ENCODE measurements around the gene RAD51B. TPM values are rescaled to one million over a fixed set of nuclear protein-coding genes. Genes with fewer than 3 reads are reported as not detected.

The RAD51B gene
- total RNA-seq, 1 experiment from 2014 or later: 14.2 TPM

DNA sequence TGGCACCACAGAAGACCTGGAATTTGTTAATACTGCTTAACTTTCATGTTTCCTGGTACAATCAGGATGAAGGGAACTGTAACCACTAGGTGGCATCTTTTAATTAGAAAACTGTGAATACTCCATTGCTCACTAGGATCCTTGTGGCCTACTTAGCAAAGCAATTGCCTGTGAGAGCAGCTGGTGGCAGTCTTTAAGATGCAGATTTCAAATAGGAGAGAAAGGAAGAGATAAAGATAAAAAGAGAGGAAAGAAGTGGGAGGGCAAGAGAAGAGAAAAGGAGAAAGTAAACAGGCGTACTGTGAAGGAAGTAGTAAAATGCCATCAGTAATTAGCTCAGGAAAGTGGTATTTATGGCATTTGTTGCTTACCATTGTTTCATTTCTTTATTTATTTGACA lies 114.5 kb downstream of the RAD51B start (continued):
- TF ChIP-seq, protein P1, sequence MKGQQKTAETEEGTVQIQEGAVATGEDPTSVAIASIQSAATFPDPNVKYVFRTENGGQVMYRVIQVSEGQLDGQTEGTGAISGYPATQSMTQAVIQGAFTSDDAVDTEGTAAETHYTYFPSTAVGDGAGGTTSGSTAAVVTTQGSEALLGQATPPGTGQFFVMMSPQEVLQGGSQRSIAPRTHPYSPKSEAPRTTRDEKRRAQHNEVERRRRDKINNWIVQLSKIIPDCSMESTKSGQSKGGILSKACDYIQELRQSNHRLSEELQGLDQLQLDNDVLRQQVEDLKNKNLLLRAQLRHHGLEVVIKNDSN (CRISPR knock-in tag; IDR thresholded peaks at IDR 0.05): no peak
- TF ChIP-seq, protein P2, sequence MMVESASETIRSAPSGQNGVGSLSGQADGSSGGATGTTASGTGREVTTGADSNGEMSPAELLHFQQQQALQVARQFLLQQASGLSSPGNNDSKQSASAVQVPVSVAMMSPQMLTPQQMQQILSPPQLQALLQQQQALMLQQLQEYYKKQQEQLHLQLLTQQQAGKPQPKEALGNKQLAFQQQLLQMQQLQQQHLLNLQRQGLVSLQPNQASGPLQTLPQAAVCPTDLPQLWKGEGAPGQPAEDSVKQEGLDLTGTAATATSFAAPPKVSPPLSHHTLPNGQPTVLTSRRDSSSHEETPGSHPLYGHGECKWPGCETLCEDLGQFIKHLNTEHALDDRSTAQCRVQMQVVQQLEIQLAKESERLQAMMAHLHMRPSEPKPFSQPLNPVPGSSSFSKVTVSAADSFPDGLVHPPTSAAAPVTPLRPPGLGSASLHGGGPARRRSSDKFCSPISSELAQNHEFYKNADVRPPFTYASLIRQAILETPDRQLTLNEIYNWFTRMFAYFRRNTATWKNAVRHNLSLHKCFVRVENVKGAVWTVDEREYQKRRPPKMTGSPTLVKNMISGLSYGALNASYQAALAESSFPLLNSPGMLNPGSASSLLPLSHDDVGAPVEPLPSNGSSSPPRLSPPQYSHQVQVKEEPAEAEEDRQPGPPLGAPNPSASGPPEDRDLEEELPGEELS (CRISPR knock-in tag; IDR thresholded peaks at IDR 0.05): peak; percentile 47; the same call in 1 of the 2 replicates
- TF ChIP-seq CREB1 (CRISPR knock-in tag; IDR thresholded peaks at IDR 0.05) (no peak), NFATC4 (CRISPR knock-in tag; IDR thresholded peaks at IDR 0.05) (no peak), FOXJ3 (CRISPR knock-in tag; IDR thresholded peaks at IDR 0.05; ENCODE audit: borderline replicate concordance) (0 out of 2 replicates have a peak, but pooled peaks have one; percentile 49), SMAD3 (CRISPR knock-in tag; IDR thresholded peaks at IDR 0.05; ENCODE audit: borderline replicate concordance) (no peak), GABPB1 (CRISPR knock-in tag; IDR thresholded peaks at IDR 0.05) (no peak), OVOL2 (CRISPR knock-in tag; IDR thresholded peaks at IDR 0.05; ENCODE audit: borderline replicate concordance) (no peak), MYBL2 (CRISPR knock-in tag; IDR thresholded peaks at IDR 0.05) (no peak), ETV6 (CRISPR knock-in tag; IDR thresholded peaks at IDR 0.05) (peak; percentile 72; the same call in 1 of the 2 replicates), GTF2I (CRISPR knock-in tag; conservative IDR thresholded peaks at IDR 0.05) (no peak), ZNF396 (CRISPR knock-in tag; IDR thresholded peaks at IDR 0.05; ENCODE audit: borderline replicate concordance) (peak; percentile 70; the same call in 1 of the 2 replicates), SP1 (CRISPR knock-in tag; conservative IDR thresholded peaks at IDR 0.05) (0 out of 2 replicates have a peak, but pooled peaks have one; percentile 30), ZNF263 (CRISPR knock-in tag; IDR thresholded peaks at IDR 0.05; ENCODE audit: low read depth) (no peak), RELA (CRISPR knock-in tag; IDR thresholded peaks at IDR 0.05; ENCODE audit: borderline replicate concordance) (no peak), ZNF232 (CRISPR knock-in tag; IDR thresholded peaks at IDR 0.05) (no peak), FOXK1 (CRISPR knock-in tag; IDR thresholded peaks at IDR 0.05) (peak; percentile 73), TP53 (CRISPR knock-in tag; IDR thresholded peaks at IDR 0.05) (no peak)
- TF ChIP-seq, protein P3, sequence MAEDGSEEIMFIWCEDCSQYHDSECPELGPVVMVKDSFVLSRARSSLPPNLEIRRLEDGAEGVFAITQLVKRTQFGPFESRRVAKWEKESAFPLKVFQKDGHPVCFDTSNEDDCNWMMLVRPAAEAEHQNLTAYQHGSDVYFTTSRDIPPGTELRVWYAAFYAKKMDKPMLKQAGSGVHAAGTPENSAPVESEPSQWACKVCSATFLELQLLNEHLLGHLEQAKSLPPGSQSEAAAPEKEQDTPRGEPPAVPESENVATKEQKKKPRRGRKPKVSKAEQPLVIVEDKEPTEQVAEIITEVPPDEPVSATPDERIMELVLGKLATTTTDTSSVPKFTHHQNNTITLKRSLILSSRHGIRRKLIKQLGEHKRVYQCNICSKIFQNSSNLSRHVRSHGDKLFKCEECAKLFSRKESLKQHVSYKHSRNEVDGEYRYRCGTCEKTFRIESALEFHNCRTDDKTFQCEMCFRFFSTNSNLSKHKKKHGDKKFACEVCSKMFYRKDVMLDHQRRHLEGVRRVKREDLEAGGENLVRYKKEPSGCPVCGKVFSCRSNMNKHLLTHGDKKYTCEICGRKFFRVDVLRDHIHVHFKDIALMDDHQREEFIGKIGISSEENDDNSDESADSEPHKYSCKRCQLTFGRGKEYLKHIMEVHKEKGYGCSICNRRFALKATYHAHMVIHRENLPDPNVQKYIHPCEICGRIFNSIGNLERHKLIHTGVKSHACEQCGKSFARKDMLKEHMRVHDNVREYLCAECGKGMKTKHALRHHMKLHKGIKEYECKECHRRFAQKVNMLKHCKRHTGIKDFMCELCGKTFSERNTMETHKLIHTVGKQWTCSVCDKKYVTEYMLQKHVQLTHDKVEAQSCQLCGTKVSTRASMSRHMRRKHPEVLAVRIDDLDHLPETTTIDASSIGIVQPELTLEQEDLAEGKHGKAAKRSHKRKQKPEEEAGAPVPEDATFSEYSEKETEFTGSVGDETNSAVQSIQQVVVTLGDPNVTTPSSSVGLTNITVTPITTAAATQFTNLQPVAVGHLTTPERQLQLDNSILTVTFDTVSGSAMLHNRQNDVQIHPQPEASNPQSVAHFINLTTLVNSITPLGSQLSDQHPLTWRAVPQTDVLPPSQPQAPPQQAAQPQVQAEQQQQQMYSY (CRISPR knock-in tag; IDR thresholded peaks at IDR 0.05): peak; percentile 38; the same call in 1 of the 2 replicates
- TF ChIP-seq, protein P4, sequence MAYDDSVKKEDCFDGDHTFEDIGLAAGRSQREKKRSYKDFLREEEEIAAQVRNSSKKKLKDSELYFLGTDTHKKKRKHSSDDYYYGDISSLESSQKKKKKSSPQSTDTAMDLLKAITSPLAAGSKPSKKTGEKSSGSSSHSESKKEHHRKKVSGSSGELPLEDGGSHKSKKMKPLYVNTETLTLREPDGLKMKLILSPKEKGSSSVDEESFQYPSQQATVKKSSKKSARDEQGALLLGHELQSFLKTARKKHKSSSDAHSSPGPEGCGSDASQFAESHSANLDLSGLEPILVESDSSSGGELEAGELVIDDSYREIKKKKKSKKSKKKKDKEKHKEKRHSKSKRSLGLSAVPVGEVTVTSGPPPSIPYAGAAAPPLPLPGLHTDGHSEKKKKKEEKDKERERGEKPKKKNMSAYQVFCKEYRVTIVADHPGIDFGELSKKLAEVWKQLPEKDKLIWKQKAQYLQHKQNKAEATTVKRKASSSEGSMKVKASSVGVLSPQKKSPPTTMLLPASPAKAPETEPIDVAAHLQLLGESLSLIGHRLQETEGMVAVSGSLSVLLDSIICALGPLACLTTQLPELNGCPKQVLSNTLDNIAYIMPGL (CRISPR knock-in tag; IDR thresholded peaks at IDR 0.05): 0 out of 2 replicates have a peak, but pooled peaks have one; percentile 32
- TF ChIP-seq, protein P5, sequence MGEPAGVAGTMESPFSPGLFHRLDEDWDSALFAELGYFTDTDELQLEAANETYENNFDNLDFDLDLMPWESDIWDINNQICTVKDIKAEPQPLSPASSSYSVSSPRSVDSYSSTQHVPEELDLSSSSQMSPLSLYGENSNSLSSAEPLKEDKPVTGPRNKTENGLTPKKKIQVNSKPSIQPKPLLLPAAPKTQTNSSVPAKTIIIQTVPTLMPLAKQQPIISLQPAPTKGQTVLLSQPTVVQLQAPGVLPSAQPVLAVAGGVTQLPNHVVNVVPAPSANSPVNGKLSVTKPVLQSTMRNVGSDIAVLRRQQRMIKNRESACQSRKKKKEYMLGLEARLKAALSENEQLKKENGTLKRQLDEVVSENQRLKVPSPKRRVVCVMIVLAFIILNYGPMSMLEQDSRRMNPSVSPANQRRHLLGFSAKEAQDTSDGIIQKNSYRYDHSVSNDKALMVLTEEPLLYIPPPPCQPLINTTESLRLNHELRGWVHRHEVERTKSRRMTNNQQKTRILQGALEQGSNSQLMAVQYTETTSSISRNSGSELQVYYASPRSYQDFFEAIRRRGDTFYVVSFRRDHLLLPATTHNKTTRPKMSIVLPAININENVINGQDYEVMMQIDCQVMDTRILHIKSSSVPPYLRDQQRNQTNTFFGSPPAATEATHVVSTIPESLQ (CRISPR knock-in tag; IDR thresholded peaks at IDR 0.05): no peak
